HepG2 (cell line): ENCODE measurements around the gene CENATAC. TPM values are rescaled to one million over a fixed set of nuclear protein-coding genes. Genes with fewer than 3 reads are reported as not detected.

Experiments
- CENPT ChIP-seq: sonication (generic); formaldehyde crosslinking; IDR thresholded peaks from 2 replicates; pipeline ENCODE4 v1.8.0; 2022; ENCODE audit warnings: low read depth, mild to moderate bottlenecking, moderate library complexity, missing genetic modification reagents
- ELF3 ChIP-seq: IDR thresholded peaks from 2 replicates; pipeline ENCODE4 v1.6.1; 2016; ENCODE audit warnings: missing genetic modification reagents, missing compliant biosample characterization
- KDM3A ChIP-seq: IDR thresholded peaks from 2 replicates; pipeline ENCODE4 v1.6.1; 2018; ENCODE audit warnings: low read depth, missing compliant biosample characterization
- MAF1 ChIP-seq: sonication (generic); formaldehyde crosslinking; IDR thresholded peaks from 2 replicates; pipeline ENCODE4 v1.5.0; 2020; ENCODE audit warnings: missing genetic modification reagents, borderline replicate concordance
- MIXL1 ChIP-seq: IDR thresholded peaks from 2 replicates; pipeline ENCODE4 v1.6.1; 2016
- PPARG ChIP-seq: conservative IDR thresholded peaks from 2 replicates; pipeline ENCODE4 v1.6.1; 2016; ENCODE audit warnings: missing biosample characterization, missing genetic modification reagents
- SP1 ChIP-seq, 2 experiments: fragments of 450-650 bp in 1 of 2; sonication (generic) in 1 of 2; formaldehyde crosslinking in 1 of 2; IDR thresholded peaks; 2 replicates each; pipeline versions ENCODE4 v1.4.0 to v1.6.1; 2016 to 2020; ENCODE audit warnings: missing genetic modification reagents in 1 of 2
- TBX2 ChIP-seq: sonication (generic); formaldehyde crosslinking; IDR thresholded peaks from 2 replicates; pipeline ENCODE4 v1.5.0; 2020; ENCODE audit warnings: missing genetic modification reagents, mild to moderate bottlenecking, borderline replicate concordance
- ZBTB38 ChIP-seq: sonication (generic); formaldehyde crosslinking; IDR thresholded peaks from 2 replicates; pipeline ENCODE4 v1.5.1; 2020; ENCODE audit warnings: mild to moderate bottlenecking, missing genetic modification reagents
- ZBTB7A ChIP-seq: sonication (generic); formaldehyde crosslinking; IDR thresholded peaks from 2 replicates; pipeline ENCODE4 v1.8.0; 2022; ENCODE audit warnings: mild to moderate bottlenecking, missing genetic modification reagents
- ZFP37 ChIP-seq: sonication (generic); formaldehyde crosslinking; IDR thresholded peaks from 2 replicates; pipeline ENCODE4 v1.4.0; 2020; ENCODE audit warnings: missing genetic modification reagents, borderline replicate concordance
- ZNF121 ChIP-seq: sonication (generic); formaldehyde crosslinking; IDR thresholded peaks from 2 replicates; pipeline ENCODE4 v1.5.0; 2020; ENCODE audit warnings: mild to moderate bottlenecking, missing genetic modification reagents
- ZNF318 ChIP-seq: sonication (generic); formaldehyde crosslinking; IDR thresholded peaks from 2 replicates; pipeline ENCODE4 v1.4.0; 2020; ENCODE audit warnings: mild to moderate bottlenecking, missing genetic modification reagents
- ZNF335 ChIP-seq: sonication (generic); formaldehyde crosslinking; IDR thresholded peaks from 2 replicates; pipeline ENCODE4 v1.4.0; 2020; ENCODE audit warnings: missing genetic modification reagents
- ZNF598 ChIP-seq: sonication (generic); formaldehyde crosslinking; IDR thresholded peaks from 2 replicates; pipeline ENCODE4 v1.5.1; 2020; ENCODE audit warnings: mild to moderate bottlenecking, missing genetic modification reagents, borderline replicate concordance
- ZNF883 ChIP-seq: sonication (generic); formaldehyde crosslinking; IDR thresholded peaks from 2 replicates; pipeline ENCODE4 v1.5.1; 2020; ENCODE audit warnings: mild to moderate bottlenecking, missing genetic modification reagents; ENCODE audit errors: not compliant biosample characterization
- polyA plus RNA-seq, 8 experiments: library from polyadenylated mRNA; depleted of rRNA in 3 of 8; stranded (reverse) in 7 of 8; unstranded in 1 of 8; fragments of >200 nt; fragmentation: Illumina TruSeq in 4 of 8; extraction: Trizol in 4 of 8; gene quantifications; 2 replicates each; pipeline versions ENCODE4 v1.2.1 to v1.2.3, GENCODE V29; 2011 to 2016; ENCODE audit warnings: low read depth in 4 of 8, missing spikeins in 1 of 8, mixed read lengths in 1 of 8; ENCODE audit not compliant: insufficient read depth in 1 of 8
- total RNA-seq, 5 experiments: library from RNA; depleted of rRNA; stranded (reverse); fragments of >200 nt; fragmentation: Illumina TruSeq; extraction: Trizol; gene quantifications; 2 replicates each; pipeline ENCODE4 v1.2.3, GENCODE V29; 2016; ENCODE audit warnings: low read depth in 1 of 5
- TF ChIP-seq, protein P1 (sequence below): sonication (generic); formaldehyde crosslinking; IDR thresholded peaks from 2 replicates; pipeline ENCODE4 v1.9.0; 2021; ENCODE audit warnings: missing genetic modification reagents, borderline replicate concordance

CENATAC gene
- total and polyA plus RNA-seq, 2 of the 13 experiments (the other 11 are each of a cell fraction or from before 2014, with no cell fraction given): 21.7 to 25.0 TPM

DNA sequence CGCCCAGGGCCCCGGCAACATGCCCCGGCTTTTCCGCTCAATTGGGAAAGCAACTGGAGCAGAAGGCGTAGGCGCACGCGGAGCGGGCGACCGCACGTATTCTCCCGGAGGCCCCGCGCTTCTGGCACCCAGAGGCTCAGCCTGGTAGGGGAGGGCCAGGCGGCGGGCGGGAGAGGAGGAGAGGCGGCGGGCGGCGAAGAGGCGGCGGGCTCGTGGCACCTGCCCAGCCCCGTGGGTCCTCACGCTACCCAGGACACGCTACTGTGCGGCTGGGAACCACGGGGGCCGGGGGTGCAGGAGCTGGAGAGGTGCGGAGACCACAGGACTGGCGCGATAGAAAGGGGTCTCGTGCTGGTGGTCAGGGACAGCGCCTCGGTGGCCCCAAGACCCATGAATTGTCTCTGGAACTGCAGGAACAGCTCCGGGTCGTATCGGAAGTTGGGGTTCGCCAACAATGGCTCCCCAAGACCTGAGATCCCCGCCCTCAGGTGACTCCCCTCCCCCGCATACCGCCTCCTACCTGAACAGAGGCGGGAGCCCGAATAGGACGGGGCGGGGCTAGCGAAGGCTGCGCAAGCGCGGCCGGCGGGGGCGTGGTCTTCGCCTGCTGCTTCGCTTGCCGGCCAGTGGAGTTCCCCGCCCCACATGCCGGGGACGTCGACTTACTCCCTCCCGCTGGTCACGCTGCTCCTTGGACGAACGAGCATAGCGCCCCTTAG lies 32.5 kb downstream of the CENATAC start, which contains the start of gene SLC37A4 (continued):
- TF ChIP-seq PPARG (CRISPR knock-in tag): 0 out of 2 replicates have a peak, but pooled peaks have one; percentile 54
- 0 out of 2 replicates have a peak, but pooled peaks have one; percentile 47 for TF ChIP-seq MAF1 (CRISPR knock-in tag)
- TF ChIP-seq, protein P1, sequence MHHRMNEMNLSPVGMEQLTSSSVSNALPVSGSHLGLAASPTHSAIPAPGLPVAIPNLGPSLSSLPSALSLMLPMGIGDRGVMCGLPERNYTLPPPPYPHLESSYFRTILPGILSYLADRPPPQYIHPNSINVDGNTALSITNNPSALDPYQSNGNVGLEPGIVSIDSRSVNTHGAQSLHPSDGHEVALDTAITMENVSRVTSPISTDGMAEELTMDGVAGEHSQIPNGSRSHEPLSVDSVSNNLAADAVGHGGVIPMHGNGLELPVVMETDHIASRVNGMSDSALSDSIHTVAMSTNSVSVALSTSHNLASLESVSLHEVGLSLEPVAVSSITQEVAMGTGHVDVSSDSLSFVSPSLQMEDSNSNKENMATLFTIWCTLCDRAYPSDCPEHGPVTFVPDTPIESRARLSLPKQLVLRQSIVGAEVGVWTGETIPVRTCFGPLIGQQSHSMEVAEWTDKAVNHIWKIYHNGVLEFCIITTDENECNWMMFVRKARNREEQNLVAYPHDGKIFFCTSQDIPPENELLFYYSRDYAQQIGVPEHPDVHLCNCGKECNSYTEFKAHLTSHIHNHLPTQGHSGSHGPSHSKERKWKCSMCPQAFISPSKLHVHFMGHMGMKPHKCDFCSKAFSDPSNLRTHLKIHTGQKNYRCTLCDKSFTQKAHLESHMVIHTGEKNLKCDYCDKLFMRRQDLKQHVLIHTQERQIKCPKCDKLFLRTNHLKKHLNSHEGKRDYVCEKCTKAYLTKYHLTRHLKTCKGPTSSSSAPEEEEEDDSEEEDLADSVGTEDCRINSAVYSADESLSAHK (CRISPR knock-in tag): peak; percentile 73; the same call in 1 of the 2 replicates
- peak; percentile 88; the same call in 1 of the 2 replicates for TF ChIP-seq TBX2 (CRISPR knock-in tag)
- TF ChIP-seq ZBTB38 (CRISPR knock-in tag): peak; percentile 87
- peak; percentile 75; the same call in 1 of the 2 replicates for TF ChIP-seq KDM3A (CRISPR knock-in tag)
- no peak for TF ChIP-seq ZNF318
- no peak for TF ChIP-seq ZNF335 (CRISPR knock-in tag)
- TF ChIP-seq ZNF883 (CRISPR knock-in tag): peak; percentile 76
- peak; percentile 35; the same call in 1 of the 2 replicates for TF ChIP-seq ZNF121 (CRISPR knock-in tag)
- TF ChIP-seq ZBTB7A (CRISPR knock-in tag): peak; percentile 73
- peak; percentile 70; the same call in 1 of the 2 replicates for TF ChIP-seq MIXL1 (CRISPR knock-in tag)
- no peak for TF ChIP-seq ZNF598 (CRISPR knock-in tag)
- peak; percentile 85 for TF ChIP-seq ELF3 (CRISPR knock-in tag)
- TF ChIP-seq ZFP37 (CRISPR knock-in tag): peak; percentile 77; the same call in 1 of the 2 replicates
- no peak for TF ChIP-seq SP1 (IDR thresholded peaks at IDR 0.05)
- peak; percentile 89 for TF ChIP-seq SP1 (CRISPR knock-in tag; IDR thresholded peaks at IDR 0.05)
- 0 out of 2 replicates have a peak, but pooled peaks have one; percentile 67 for TF ChIP-seq CENPT (CRISPR knock-in tag)
